Calu3 (cell line): ENCODE measurements around the gene MS4A4A. TPM values are rescaled to one million over a fixed set of nuclear protein-coding genes. Genes with fewer than 3 reads are reported as not detected.

Source experiments
- BruUV-seq: library from RNA; stranded (reverse); fragments of 400-500 nt; replicated peaks from 2 replicates; lab custom pipeline; 2021; lab: Mats Ljungman, UMichigan
- CTCF ChIA-PET: fragments of 300-600 bp; sonication (Branson Sonifier 250); formaldehyde crosslinking; loops from one replicate; lab custom pipeline; 2022; ENCODE audit warnings: antibody characterized with exemption; lab: Charles Lee
- DNase-seq: peaks from one replicate; pipeline ENCODE4 v3.0.0; 2022
- H3K27ac Mint-ChIP-seq: one replicate; pipeline ENCODE4 v1.8.0; 2022; ENCODE audit warnings: mixed read lengths; ENCODE audit not compliant: unreplicated experiment
- H3K27me3 Mint-ChIP-seq: one replicate; pipeline ENCODE4 v1.8.0; 2022; ENCODE audit warnings: mixed read lengths; ENCODE audit not compliant: unreplicated experiment
- H3K36me3 Mint-ChIP-seq: one replicate; pipeline ENCODE4 v1.8.0; 2022; ENCODE audit warnings: mild to moderate bottlenecking, moderate library complexity, mixed read lengths; ENCODE audit not compliant: insufficient read depth, unreplicated experiment
- H3K4me1 Mint-ChIP-seq: one replicate; pipeline ENCODE4 v1.8.0; 2022; ENCODE audit warnings: mild to moderate bottlenecking, low read depth, mixed read lengths; ENCODE audit not compliant: unreplicated experiment
- H3K4me3 Mint-ChIP-seq: one replicate; pipeline ENCODE4 v1.8.0; 2022; ENCODE audit warnings: mild to moderate bottlenecking, low read depth, moderate library complexity, mixed read lengths; ENCODE audit not compliant: unreplicated experiment
- H3K9me3 Mint-ChIP-seq: one replicate; pipeline ENCODE4 v1.8.0; 2022; ENCODE audit warnings: low read depth, mixed read lengths; ENCODE audit not compliant: unreplicated experiment
- intact Hi-C: fragments of 100-400 bp; cut with micrococcal nuclease; formaldehyde crosslinking; loops from one replicate; pipeline ENCODE4 v1.10.0; 2022; ENCODE audit not compliant: unreplicated experiment
- total RNA-seq: library from RNA; stranded (reverse); gene quantifications from 2 replicates; pipeline ENCODE4 v1.2.3, GENCODE V29; 2022
- TF ChIP-seq, protein P1 (sequence below): fragments of 200-600 bp; IDR thresholded peaks from one replicate; pipeline ENCODE4 v1.8.0; 2022; ENCODE audit warnings: antibody characterized with exemption; ENCODE audit not compliant: unreplicated experiment

Gene MS4A4A
- total RNA-seq, 1 experiment from 2014 or later, result not detected

DNA sequence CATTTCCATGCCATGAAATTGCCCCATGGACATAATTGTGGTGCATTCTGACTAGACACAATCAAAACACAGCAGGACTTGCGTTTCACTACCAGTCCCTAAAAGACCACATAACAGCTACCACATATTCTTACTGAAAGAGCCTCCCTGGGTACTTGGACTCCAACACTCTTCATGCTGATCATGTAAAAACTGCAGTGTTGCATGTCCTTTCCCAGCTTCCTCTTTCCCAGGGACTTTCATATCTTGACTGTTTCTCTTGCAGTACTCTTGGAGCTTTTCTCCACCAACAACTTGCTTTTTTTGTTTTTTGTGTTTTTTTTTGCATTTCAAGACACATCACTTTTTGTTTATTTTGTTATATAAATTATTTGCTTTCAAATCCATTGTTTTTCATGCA, 69.5 kb downstream of the MS4A4A start:
- Mint-ChIP-seq H3K9me3 (no peaks in the 10 kb centered on the region), H3K36me3 (no peaks in the 10 kb centered on the region), H3K27me3 (peaks cover 25% of the 10 kb centered on the region), H3K27ac (no peak overlapping the region), H3K4me3 (no peak overlapping the region), H3K4me1 (peaks cover 6% of the 10 kb centered on the region)
- TF ChIP-seq, protein P1, sequence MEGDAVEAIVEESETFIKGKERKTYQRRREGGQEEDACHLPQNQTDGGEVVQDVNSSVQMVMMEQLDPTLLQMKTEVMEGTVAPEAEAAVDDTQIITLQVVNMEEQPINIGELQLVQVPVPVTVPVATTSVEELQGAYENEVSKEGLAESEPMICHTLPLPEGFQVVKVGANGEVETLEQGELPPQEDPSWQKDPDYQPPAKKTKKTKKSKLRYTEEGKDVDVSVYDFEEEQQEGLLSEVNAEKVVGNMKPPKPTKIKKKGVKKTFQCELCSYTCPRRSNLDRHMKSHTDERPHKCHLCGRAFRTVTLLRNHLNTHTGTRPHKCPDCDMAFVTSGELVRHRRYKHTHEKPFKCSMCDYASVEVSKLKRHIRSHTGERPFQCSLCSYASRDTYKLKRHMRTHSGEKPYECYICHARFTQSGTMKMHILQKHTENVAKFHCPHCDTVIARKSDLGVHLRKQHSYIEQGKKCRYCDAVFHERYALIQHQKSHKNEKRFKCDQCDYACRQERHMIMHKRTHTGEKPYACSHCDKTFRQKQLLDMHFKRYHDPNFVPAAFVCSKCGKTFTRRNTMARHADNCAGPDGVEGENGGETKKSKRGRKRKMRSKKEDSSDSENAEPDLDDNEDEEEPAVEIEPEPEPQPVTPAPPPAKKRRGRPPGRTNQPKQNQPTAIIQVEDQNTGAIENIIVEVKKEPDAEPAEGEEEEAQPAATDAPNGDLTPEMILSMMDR, result no peak
- intact Hi-C loops, result loop anchor here (10.0 kb wide), 2 partner anchors 175 to 525 kb away; no protein-coding TSS in a partner anchor
- DNase-seq, result no peak
- CTCF ChIA-PET, result no interaction called here
- BruUV-seq, result no TSS peak

DNA sequence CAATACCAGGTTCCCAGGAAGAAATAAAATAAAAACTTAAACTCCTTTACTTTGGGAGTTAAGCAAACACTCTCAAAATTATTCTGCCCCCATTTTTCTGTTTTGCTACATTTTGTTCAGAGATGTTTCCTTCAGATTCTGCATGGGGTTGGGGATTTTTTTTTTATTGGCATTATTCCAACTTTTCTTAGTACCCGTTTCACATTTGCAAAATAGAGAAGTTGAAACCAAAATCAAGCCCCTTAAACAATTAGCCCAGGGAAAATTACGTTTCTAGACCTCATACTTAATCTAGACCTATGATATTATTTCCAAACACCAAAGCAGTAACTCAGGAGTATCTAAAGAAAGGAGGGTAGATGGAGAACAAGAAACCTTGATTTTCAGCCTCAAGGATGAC, 77.3 kb downstream of the MS4A4A start:
- BruUV-seq, result no TSS peak
- H3K4me3 Mint-ChIP-seq, result no peak overlapping the region
- H3K36me3 Mint-ChIP-seq, result no peaks in the 10 kb centered on the region
- intact Hi-C loops, result no loop called here
- CTCF ChIA-PET, result no interaction called here
- H3K9me3 Mint-ChIP-seq, result no peaks in the 10 kb centered on the region
- TF ChIP-seq, protein P1, result no peak
- DNase-seq, result no peak
- no peaks in the 10 kb centered on the region for H3K4me1 Mint-ChIP-seq
- H3K27me3 Mint-ChIP-seq, result no peaks in the 10 kb centered on the region
- no peak overlapping the region for H3K27ac Mint-ChIP-seq

Other genes with a start within 250 kb of the MS4A4A start
- not detected in 2 replicates for gene OOSP2, start 240.3 kb upstream of the MS4A4A start, total RNA-seq
- not detected in 2 replicates for gene MS4A3, start 224.0 kb upstream of the MS4A4A start, total RNA-seq
- not detected in 2 replicates for gene MS4A2, start 192.0 kb upstream of the MS4A4A start, total RNA-seq
- not detected in 2 replicates for gene MS4A6A, start 97.6 kb upstream of the MS4A4A start, total RNA-seq
- not detected in 2 replicates for gene MS4A4E, start 37.5 kb upstream of the MS4A4A start, total RNA-seq
- not detected in 2 replicates for gene MS4A6E, start 46.6 kb downstream of the MS4A4A start, total RNA-seq
- gene MS4A7, start 97.9 kb downstream of the MS4A4A start, total RNA-seq, result not detected in 2 replicates
- not detected in 2 replicates for gene MS4A14, start 115.8 kb downstream of the MS4A4A start, total RNA-seq
- not detected in 2 replicates for gene MS4A5, start 148.9 kb downstream of the MS4A4A start, total RNA-seq
- not detected in 2 replicates for gene MS4A1, start 175.2 kb downstream of the MS4A4A start, total RNA-seq
- gene MS4A12, start 212.1 kb downstream of the MS4A4A start, total RNA-seq, result not detected in 2 replicates
- gene MS4A13, start 234.7 kb downstream of the MS4A4A start, total RNA-seq, result not detected in 2 replicates